GM10266 (cell line): ENCODE data around the gene IGSF9B.

Source experiments
- DNase-seq: peaks from one replicate; pipeline ENCODE4 v3.0.0; 2012; ENCODE audit errors: extremely low spot score
- TF ChIP-seq, protein P1 (sequence below): IDR thresholded peaks from 2 replicates; pipeline ENCODE4 v1.5.1; 2012; ENCODE audit warnings: mild to moderate bottlenecking, low read depth; ENCODE audit not compliant: control insufficient read depth, insufficient read depth; ENCODE audit errors: missing control alignments

The IGSF9B gene

DNA sequence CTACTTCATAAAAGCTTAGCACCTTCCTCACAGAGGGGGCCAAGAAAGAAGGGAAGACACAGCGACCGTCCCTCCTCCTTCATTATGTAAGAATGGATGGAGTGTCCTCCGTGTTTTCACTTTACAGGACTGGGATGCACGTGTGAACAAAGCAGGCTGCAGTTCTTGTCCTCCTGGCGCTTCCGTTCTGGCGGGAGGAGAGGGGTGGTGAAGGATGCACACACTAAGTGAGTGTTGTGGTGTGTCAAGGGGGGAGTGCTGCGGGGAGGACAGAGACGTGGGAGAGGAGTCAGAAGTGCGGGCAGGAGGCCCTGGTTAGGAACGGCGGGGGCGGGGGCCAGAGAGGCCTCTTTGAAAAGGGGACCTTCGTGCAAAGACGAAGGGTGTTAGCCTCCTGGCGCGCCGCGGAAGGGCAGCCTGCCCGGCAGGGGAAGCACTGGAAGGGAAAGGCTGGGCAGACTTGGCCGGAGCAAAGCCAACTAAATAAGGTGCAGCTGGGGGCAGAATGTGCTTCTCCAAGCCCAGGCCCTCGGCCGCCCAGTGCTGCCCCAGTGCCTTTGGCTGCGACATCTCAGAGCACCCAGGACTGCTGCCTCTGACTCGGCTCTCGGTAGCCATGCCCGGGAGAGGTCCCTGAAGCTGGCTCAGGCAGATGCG lies 27.0 kb upstream of the IGSF9B start:
- DNase-seq: no peak
- TF ChIP-seq, protein P1, sequence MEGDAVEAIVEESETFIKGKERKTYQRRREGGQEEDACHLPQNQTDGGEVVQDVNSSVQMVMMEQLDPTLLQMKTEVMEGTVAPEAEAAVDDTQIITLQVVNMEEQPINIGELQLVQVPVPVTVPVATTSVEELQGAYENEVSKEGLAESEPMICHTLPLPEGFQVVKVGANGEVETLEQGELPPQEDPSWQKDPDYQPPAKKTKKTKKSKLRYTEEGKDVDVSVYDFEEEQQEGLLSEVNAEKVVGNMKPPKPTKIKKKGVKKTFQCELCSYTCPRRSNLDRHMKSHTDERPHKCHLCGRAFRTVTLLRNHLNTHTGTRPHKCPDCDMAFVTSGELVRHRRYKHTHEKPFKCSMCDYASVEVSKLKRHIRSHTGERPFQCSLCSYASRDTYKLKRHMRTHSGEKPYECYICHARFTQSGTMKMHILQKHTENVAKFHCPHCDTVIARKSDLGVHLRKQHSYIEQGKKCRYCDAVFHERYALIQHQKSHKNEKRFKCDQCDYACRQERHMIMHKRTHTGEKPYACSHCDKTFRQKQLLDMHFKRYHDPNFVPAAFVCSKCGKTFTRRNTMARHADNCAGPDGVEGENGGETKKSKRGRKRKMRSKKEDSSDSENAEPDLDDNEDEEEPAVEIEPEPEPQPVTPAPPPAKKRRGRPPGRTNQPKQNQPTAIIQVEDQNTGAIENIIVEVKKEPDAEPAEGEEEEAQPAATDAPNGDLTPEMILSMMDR: no peak

DNA sequence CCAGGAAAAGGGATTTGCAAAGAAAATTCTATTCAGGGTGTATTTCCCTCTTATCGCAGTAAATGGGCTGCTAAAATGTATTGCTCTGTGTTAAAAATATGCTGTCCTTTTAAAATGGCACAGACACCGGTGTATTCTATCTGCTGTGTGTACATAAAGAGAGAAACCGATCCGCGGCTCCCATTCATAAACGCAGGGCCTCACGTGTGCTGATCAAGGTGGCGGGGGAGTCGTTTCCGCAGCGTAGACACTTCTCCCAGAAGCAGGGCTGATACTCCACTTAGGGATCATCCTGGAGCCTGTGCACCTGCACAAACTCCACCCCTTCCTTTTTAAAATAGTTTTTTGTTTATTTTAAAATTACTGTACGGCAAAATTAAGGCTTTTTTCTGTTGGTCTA lies 26.1 kb upstream of the IGSF9B start:
- no peak for DNase-seq
- TF ChIP-seq, protein P1: no peak

DNA sequence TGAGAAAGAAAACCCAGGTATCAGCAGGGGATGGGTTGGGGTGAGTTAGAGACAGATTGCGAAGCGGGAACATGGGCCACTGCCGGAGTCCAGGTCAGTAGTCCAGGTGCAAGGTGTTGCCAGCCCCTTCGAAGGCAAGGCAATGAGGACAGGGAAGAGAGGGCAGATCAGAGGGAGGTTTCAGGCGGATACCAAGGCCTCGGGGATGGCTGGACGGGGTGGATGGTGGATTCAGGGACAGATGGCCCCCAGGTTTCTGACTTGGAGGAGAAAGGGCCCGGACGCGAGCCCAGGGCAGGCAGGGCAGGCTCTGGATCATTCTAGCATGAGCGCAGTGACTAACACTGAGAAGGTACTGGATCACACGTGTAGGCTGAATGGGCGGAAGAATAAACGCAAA lies 25.4 kb upstream of the IGSF9B start:
- DNase-seq: no peak
- TF ChIP-seq, protein P1: no peak

DNA sequence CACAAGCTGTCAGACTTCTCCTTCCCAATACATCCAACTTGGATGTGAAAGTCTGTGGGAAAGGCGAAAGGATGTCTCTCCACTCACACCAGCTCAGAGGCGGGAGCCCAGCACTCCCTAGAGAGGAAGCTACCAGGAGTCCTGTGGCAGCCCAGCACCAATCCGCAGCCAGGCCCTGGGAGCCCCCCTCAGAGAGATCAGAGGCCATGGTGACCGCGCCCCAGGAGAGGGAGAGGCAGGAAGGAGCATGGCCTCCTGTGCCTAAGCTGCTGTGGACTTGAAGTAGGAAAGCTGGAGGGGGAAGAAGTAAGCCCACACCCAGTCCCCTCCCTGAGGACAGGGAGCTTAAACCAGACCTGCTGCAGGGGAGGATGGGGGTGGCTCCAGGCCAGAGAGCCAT lies 24.4 kb upstream of the IGSF9B start:
- no peak for DNase-seq
- TF ChIP-seq, protein P1: no peak

DNA sequence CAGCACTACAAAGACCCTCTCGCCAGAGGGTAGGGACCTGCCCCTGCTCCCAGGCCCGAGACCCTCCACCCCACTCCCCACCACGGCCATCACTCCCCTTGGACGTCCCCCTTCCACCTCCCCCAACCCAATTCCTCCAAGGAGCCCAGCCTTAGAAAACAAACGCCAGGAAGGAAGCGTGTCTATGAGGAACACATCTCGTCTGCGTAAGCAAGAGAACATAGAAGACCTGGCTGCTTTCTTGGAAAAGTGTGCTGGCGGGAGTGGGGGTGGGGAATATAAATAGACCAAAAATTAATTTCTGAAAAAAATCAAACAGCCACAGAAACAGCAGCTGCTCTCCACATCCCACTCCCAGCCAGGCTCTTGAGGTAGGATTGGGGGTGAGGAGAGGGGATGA lies 23.9 kb upstream of the IGSF9B start:
- DNase-seq: no peak
- TF ChIP-seq, protein P1: no peak

DNA sequence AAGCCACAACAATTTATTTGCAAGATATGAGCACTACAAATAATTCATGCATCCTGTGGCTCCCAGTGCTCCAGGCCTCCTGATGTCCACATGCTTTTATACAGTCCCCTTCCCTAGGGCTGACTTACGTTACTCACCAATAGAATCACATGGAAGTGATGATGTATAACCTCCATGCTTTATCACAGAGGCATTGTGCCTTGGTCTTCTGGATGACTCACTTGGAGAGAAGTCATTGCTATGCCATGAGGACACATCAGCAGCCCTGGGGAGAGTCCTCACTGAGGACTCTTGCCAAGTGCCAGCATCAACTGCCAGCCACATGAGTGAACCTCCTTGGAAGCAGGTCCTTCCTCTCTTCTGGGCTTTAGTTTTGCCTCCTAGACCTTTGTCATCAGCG lies 22.0 kb upstream of the IGSF9B start:
- DNase-seq: no peak
- TF ChIP-seq, protein P1: no peak

DNA sequence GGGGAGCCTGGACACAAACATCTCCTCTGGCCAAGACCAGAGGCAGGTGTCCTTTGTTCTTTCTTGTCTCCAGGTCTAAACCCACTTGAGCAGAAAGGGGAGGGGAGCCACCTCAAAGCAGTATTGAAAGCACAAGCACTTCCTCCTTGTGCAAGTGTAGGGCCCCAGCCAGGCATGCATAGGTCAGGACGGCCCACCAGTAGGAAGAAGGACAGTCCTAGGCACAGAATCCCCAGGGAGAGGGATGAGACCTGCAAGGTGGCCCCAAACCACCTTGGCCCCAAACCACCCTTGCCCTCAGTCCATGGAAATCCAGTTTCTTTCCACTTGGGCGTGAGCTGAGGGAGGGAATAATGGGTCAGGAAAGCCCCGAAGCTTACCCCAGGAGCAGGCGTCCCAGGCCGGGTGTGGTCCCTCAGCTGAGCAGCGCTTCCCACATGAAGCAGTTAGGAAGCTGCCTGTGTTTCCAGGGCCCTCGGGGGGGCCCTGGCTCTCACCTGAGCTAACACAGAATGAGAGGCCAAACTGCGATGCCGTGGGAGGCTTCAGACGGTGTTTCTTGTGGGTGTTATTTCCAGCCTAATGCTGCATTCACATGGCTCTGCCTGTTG lies 20.4 kb upstream of the IGSF9B start:
- TF ChIP-seq, protein P1: no peak
- DNase-seq: peak; percentile 58
